NCI-H2029 (cell line): ENCODE measurements around the gene C2orf81.
A peak's percentile ranks its signal among the peaks of the same experiment; 100 is the strongest.
"Not testable (repeated sequence)": the region's sequence is repeated elsewhere in the genome, so short reads cannot be mapped to it uniquely, and the experiment has no call there.

ENCODE experiments used
- DNase-seq: peaks from one replicate; lab custom pipeline; 2025; lab: John Stamatoyannopoulos, UW

Gene C2orf81

GRCh38 chr2:74423231-74424095, 2.0 kb upstream of the C2orf81 start:
- no peak for DNase-seq

DNA sequence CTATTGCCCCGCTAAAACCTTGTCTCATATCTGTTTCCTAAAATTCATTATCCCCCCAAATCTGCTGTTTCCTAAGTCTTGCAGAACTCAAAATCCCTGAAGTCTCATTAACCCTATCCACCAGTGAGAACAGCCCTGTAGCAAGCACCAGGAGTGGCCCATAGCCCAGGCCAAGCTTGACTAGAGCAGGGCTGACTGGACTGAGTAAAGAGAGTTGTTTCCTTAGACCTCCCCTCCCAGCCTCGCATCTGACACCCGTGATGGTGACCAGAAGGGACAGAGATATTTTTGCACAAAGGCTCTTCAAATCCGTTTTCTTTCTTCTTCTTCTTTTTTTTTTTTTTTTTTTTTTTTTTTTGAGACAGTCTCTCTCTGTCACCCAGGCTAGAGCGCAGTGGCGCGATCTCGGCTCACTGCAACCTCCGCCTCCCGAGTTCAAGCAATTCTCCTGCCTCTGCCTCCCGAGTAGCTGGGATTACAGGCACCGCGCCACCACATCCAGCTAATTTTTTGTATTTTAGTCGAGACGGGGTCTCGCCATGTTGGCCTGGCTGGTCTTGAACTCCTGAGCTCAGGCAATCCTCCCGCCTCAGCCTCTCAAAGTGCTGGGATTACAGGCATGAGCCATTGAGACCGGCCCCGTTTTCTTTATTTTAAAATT, 846 bp downstream of the C2orf81 start:
- not testable (repeated sequence) for DNase-seq

- DNase-seq, result no peak
Measured at GRCh38 chr2:74420006-74420405, 1.4 kb downstream of the C2orf81 start.

DNA sequence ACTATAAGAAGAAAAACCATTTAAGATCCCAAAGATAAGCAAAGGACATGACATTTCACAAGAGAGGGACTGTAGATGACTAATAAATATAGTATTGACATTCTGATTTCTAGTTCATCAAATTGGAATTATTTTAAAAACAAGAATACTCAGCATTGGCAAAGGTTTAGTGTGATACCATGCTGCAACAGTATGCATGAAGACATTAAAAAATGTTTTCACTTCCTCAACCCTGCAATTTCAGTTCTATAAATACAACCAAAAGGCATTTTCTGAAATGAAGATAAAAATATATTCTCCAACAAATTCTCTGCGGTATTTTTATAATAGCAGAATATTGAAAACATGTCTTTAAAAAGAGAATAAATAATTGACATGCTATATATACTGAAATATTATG, 2.1 kb downstream of the C2orf81 start:
- DNase-seq, result no peak

DNA sequence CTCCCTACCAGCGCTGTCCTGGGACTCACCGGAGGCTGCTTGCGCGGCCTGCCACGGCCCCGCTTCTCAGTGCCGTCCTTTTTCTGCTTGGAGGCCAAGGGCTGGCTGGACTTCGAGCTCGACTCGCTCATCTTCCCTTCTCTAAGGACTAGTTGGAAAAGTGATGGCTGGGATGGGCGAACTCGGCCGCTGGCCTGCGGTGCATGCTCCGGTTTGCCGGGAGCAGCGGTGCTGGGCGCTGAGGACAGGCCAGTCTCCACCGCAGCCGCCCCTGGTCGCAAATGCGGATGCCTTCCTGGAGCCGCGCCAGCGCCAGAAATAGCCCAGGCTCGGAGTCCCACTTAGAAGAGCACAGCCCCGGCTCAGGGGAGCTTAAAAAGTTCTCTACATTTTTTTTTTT, 3.1 kb downstream of the C2orf81 start:
- no peak for DNase-seq

GRCh38 chr2:74417763-74418162, 3.7 kb downstream of the C2orf81 start:
- DNase-seq, result no peak

GRCh38 chr2:74417197-74417596, 4.2 kb downstream of the C2orf81 start:
- no peak for DNase-seq

- DNase-seq, result no peak
Measured at GRCh38 chr2:74416778-74417177, 4.6 kb downstream of the C2orf81 start.

GRCh38 chr2:74415762-74416395, 5.5 kb downstream of the C2orf81 start:
- DNase-seq, result no peak

- no peak for DNase-seq
Measured at GRCh38 chr2:74414881-74415761, 6.3 kb downstream of the C2orf81 start.

DNA sequence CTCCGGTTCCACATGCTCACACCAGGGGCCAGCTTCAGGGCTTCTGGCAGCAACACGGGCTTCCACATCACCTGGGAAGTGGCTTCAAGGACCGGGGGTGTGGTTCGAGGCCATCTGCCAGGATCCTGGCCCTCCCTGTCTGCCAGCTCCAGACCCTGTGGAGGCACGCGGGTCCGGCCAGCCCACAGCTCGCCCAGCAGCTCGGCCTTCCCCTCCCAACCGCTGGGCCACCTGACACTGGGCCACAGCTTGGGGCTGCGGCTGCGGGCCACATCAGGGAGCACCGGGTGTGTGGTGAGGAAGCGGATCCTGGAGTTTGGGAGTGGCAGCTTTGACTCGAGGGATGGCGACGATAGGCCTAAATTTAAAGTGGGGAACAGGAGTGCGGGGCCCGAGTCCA, 7.0 kb downstream of the C2orf81 start:
- DNase-seq, result no peak

DNA sequence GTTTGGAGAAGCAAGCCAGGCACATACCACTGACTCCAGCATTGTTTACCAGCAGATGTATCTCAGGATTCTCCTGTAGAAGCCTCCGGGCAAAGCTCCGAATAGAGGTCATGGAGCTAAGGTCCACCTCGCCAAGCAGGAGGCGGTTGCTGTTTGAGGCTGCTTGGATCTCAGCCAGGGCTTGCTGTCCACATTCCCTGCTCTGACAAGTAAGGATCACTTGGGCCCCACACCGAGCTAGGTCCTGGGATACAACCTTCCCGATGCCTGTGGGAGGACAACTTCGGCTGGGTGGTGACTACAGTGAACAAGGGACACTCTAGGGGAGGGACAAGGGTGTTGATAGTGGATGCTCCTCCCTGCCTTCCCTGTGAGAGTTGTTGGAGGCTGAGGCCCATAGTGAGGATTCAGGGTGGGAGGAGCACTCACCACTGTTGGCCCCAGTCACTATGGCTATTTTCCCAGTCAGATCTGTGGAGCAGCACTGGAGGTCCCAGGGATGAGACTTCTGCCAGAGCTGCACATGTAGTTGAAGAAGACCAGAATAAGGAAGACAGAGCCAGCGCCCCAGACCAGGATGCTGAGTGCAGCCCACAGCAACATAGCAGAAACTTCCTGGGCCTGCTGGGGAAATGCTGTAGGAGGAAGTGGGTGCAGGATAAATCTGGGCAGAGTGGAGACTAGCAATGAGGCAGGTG, 8.3 kb downstream of the C2orf81 start:
- no peak for DNase-seq

GRCh38 chr2:74407682-74408081, 13.7 kb downstream of the C2orf81 start:
- DNase-seq, result no peak

DNA sequence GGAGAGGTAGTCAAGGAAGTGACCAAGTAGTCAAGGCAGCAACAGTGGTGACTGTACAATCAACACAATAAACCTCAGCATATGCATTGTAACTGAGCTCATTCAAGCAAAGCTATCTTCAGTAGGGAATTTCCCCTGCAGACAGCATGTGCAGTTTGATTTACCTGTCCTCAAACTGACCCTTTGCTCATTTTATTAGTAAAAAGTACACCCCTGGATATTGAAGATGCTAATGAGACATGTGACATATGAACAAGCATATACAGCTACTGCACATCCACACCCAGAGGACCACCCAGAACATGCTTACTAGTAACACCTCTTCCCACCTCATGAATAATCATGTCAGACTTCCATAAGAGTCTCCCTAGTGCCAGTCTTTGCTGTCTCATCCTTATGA, 15.4 kb downstream of the C2orf81 start:
- DNase-seq, result no peak

GRCh38 chr2:74401891-74402290, 19.5 kb downstream of the C2orf81 start:
- no peak for DNase-seq

DNA sequence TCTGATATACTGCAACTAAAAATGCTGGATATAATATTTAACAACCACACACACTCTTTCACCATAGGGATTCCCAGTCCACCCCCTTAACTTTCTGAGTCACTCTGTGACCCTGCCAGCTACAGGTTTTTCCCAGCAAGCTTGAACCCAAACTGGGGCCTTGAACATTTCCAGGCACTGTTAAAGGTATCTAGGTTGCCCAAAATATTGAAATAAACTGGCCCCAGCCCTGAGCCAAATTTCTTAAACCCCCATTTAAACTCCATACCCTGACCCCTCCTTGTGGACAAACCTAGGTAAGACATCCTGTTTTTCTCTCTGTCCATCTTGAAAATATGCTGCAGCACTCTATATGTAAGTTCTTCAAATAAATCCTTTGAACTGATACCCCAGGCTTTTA, 21.6 kb downstream of the C2orf81 start:
- DNase-seq, result no peak

- no peak for DNase-seq
Measured at GRCh38 chr2:74396149-74396548, 25.3 kb downstream of the C2orf81 start.

DNA sequence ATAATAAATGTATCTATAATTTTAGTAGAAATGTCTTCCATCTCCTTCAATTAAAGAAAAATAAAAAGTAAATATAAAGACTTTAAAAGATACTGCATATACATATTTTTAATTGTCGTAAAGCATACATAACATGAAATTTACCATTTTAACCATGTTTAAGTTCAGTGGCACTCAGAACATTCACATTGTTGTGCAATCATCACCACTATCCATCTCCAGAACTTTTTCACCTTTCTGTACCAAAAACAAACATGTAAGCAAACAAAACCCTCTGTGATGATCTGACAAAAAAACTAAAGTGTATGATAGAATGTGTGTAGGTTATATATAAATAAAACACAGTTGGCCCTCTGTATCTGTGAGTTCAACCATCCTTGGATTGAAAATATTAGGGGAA, 27.9 kb downstream of the C2orf81 start:
- DNase-seq, result no peak

- DNase-seq, result no peak
Measured at GRCh38 chr2:74392449-74392743, 29.0 kb downstream of the C2orf81 start.

DNA sequence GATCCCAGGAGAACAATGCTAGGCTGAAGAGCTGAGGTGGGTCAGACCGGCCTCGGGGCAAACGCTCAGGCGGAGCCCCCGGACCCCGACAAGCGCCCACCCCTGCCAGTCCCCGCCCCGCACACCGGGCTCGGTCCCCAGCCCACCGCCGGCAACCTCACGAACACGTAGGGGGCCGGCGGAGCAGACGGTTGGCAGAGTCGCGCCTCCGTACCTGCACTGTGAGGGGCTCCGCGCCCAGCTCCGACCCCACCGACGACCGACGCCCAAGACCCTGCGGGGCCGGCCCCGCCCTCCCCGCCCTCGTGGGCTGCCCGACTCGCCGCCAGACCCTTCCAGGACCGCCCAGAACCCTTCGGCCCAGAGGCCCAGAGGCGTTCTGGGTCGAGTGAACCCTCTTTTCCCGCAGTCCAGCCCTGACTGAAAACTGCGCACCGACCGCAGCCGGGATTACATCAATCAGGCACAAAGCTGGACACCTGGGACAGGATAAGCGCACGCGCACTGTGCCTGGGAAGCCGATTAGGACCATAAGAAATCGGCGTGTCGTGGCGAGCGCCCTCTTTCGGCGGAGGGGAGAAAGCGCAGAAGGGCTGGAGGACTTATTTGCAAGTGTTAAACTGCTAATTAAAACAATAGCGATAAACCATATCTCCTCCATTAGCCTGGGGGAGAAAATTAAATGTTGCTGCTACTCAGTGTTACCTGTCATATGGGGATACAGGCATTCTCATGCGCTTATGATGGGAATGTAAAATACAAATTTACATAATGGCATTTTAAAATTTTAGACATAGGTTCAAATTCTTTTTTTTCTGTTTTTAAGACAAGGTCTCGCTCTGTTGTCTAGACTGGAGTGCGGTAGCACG, 29.6 kb downstream of the C2orf81 start:
- peak; percentile 74 for DNase-seq

DNA sequence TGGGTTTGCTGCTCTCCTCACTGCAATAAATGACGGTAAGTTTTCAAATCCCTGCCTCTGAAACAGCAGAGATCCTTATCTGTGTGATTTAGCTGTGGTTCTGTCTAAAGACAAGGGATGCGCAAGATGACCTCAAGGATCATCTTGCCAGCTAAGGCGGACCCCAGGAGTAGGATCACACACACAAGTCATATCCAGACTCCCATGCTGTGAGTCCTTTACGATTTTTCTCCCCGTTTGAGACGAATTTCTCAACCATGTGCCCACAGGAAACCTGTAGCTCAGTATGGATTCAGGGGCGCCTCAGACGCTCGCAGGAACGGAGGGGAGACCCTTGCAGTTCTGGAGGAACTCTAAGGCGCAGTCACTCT, 30.2 kb downstream of the C2orf81 start:
- DNase-seq, result no peak
